Testis (tissue), 2 donors: ENCODE results near the gene PTPRCAP.

Experiments used
- CTCF ChIP-seq, 3 experiments: fragments of 450-650 bp in 2 of 3; fragments of 200-600 bp in 1 of 3; sonication (generic) in 1 of 3; IDR thresholded peaks; one replicate each; pipeline ENCODE4 v1.5.1; 2016 to 2019; ENCODE audit warnings: antibody characterized with exemption in 3 of 3, mild to moderate bottlenecking in 2 of 3, moderate library complexity in 1 of 3
- POLR2A ChIP-seq: fragments of 450-650 bp; IDR thresholded peaks from one replicate; pipeline ENCODE4 v1.6.1; 2017; ENCODE audit warnings: antibody characterized with exemption, mild to moderate bottlenecking, moderate library complexity

- TF ChIP-seq CTCF (IDR thresholded peaks at IDR 0.05) (no peak), POLR2A (no peak)
Measured at GRCh38 chr11:67422891-67423290, 14.6 kb downstream of the PTPRCAP start.
